BE2C (cell line): Measurements from ENCODE around the gene UGT1A10.
"Not testable (repeated sequence)": the region's sequence is repeated elsewhere in the genome, so short reads cannot be mapped to it uniquely, and the experiment has no call there.

Source experiments
- DNase-seq: peaks from one replicate; pipeline ENCODE4 v3.0.0-alpha.2; 2020
- H3K27me3 ChIP-seq: fragments of 250-450 bp; sonication (Bioruptor Pico); 2 replicates; pipeline ENCODE4 v1.5.1; 2020; ENCODE audit warnings: mild to moderate bottlenecking
- H3K36me3 ChIP-seq: fragments of 250-450 bp; sonication (Bioruptor Pico); 2 replicates; pipeline ENCODE4 v1.5.1; 2020; ENCODE audit warnings: mild to moderate bottlenecking
- H3K4me1 ChIP-seq: fragments of 250-450 bp; sonication (Bioruptor Pico); 2 replicates; pipeline ENCODE4 v1.5.1; 2020
- H3K4me3 ChIP-seq: 2 replicates; pipeline ENCODE4 v1.5.1; 2011; ENCODE audit warnings: low read depth, low read length
- H3K9me3 ChIP-seq: fragments of 250-450 bp; sonication (Bioruptor Pico); 2 replicates; pipeline ENCODE4 v1.5.1; 2020
- CTCF ChIP-seq: IDR thresholded peaks from 2 replicates; pipeline ENCODE4 v1.5.1; 2012; ENCODE audit warnings: mild to moderate bottlenecking, low read depth, low read length

Gene UGT1A10

GRCh38 chr2:233740870-233741269 lies 104.6 kb downstream of the UGT1A10 start:
- no peak for DNase-seq
- H3K9me3 ChIP-seq: no peaks in the 10 kb centered on the region
- H3K4me3 ChIP-seq: no peak overlapping the region
- H3K36me3 ChIP-seq: no peaks in the 10 kb centered on the region
- H3K4me1 ChIP-seq: no peaks in the 10 kb centered on the region
- no peak for TF ChIP-seq CTCF
- H3K27me3 ChIP-seq: peaks cover 15% of the 10 kb centered on the region

DNA sequence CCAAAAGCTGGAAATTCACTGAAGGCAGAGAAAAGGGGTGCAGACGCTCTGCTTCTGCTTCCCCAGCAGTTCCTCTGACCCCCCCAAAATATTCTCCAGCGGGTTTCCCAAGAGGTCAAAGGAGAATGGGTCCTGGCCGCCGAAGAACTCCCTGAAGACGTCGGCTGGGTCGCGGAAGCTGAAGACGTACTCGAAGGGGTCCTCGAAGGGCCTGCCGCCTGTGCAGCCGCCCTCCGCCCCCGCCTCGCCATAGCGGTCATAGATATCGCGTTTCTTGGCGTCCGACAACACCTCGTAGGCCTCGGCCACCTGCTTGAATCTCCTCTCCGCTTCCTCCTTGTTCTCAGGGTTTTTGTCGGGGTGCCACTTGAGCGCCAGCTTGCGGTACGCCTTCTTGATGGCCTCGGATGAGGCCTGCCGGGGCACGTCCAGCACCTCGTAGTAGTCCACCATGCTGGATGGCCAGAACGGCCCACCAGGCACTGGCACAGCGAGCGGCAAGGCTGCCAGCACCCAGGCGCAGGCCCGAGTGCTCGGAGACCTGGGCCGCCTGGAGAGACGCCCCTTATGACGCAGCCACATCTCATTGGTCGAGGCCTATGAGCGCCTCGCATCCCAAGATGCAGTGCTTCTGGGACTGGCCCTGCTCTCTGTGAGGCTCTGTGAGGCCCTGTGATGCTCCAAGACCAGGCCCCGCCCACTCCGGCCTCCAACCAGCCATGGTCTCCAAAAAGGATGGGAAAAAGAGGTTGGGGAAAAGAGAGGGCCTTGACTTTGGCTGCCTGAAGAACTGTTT lies 107.4 kb downstream of the UGT1A10 start:
- Histone ChIP-seq H3K36me3 (no peaks in the 10 kb centered on the region), H3K27me3 (no peaks in the 10 kb centered on the region)

DNA sequence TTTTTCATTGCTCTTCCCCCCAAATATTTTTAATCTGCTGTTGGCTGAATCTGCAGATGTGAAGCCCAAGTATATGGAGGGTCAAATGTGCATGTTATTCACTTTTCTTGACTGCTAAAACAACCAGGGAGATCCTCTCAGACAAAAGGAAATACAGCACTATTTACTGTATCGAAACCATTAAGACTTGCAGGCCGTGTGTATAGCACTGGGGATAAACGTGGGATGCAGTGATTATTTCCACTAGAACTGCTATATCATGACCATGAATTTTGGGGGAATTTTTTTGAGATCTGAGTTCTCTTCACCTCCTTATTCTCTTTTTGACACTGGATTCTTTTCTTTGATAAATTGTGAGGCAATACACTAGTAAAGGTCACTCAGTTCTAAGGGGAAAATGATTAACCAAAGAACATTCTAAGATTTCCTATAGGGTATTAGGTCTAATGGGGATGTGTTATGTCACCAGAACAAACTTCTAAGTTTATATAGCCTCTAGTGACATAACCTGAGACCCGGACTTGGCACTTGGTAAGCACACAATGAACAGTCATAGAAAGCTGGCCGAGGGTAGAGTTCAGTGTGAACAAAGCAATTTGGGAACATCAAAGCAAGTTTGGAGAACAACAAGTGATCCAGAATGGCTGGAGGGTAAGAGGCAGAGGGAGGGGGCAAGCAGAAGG lies 109.0 kb downstream of the UGT1A10 start:
- no peak for TF ChIP-seq CTCF
- no peak for DNase-seq
- H3K36me3 ChIP-seq: no peaks in the 10 kb centered on the region
- no peaks in the 10 kb centered on the region for H3K9me3 ChIP-seq
- no peaks in the 10 kb centered on the region for H3K4me1 ChIP-seq
- no peak overlapping the region for H3K4me3 ChIP-seq
- no peaks in the 10 kb centered on the region; the same call in 1 of the 2 replicates for H3K27me3 ChIP-seq

More for the DNA sequence above, 107.4 kb downstream of the UGT1A10 start:
- Histone ChIP-seq H3K4me3 (no peak overlapping the region), H3K9me3 (no peaks in the 10 kb centered on the region), H3K4me1 (no peaks in the 10 kb centered on the region)
- TF ChIP-seq CTCF: no peak
- DNase-seq: no peak

GRCh38 chr2:233745838-233746237 lies 109.6 kb downstream of the UGT1A10 start:
- not testable (repeated sequence) for H3K9me3 ChIP-seq, H3K36me3 ChIP-seq, H3K4me3 ChIP-seq, H3K4me1 ChIP-seq, H3K27me3 ChIP-seq, DNase-seq

- no peaks in the 10 kb centered on the region; the same call in 1 of the 2 replicates for H3K9me3 ChIP-seq
- no peaks in the 10 kb centered on the region; the same call in 1 of the 2 replicates for H3K27me3 ChIP-seq
- H3K4me3 ChIP-seq: no peak overlapping the region
- H3K36me3 ChIP-seq: no peaks in the 10 kb centered on the region
- no peaks in the 10 kb centered on the region for H3K4me1 ChIP-seq
- TF ChIP-seq CTCF: no peak
- DNase-seq: no peak
Measured at GRCh38 chr2:233746475-233747282, 110.4 kb downstream of the UGT1A10 start.

DNA sequence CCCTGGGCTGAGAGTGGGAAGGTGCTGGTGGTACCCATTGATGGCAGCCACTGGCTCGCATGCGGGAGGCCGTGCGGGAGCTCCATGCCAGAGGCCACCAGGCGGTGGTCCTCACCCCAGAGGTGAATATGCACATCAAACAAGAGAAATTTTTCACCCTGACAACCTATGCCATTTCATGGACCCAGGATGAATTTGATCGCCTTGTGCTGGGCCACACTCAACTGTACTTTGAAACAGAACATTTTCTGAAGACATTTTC lies 111.0 kb downstream of the UGT1A10 start:
- H3K36me3 ChIP-seq: no peaks in the 10 kb centered on the region
- no peak for TF ChIP-seq CTCF
- H3K4me3 ChIP-seq: no peak overlapping the region
- no peaks in the 10 kb centered on the region; the same call in 1 of the 2 replicates for H3K9me3 ChIP-seq
- H3K4me1 ChIP-seq: no peaks in the 10 kb centered on the region
- DNase-seq: no peak
- H3K27me3 ChIP-seq: no peaks in the 10 kb centered on the region; the same call in 1 of the 2 replicates

DNA sequence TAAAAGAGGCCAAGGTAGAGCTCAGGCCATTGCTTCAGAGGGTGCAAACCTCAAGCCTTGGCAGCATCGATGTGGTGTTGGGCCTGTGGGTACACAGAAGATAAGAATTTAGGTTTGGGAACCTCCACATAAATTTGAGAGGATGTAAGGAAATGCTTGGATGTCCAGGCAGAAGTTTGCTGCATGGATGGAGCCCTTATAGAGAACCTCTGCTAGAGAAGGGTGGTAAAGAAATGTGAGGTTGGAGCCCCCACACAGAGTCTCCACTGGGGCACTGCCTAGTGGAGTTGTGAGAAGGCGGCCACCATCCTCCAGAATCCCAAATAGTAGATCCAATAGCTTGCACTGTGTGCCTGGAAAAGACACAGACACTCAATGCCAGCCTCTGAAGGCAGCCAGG lies 114.4 kb downstream of the UGT1A10 start:
- not testable (repeated sequence) for H3K4me1 ChIP-seq, H3K4me3 ChIP-seq

DNA sequence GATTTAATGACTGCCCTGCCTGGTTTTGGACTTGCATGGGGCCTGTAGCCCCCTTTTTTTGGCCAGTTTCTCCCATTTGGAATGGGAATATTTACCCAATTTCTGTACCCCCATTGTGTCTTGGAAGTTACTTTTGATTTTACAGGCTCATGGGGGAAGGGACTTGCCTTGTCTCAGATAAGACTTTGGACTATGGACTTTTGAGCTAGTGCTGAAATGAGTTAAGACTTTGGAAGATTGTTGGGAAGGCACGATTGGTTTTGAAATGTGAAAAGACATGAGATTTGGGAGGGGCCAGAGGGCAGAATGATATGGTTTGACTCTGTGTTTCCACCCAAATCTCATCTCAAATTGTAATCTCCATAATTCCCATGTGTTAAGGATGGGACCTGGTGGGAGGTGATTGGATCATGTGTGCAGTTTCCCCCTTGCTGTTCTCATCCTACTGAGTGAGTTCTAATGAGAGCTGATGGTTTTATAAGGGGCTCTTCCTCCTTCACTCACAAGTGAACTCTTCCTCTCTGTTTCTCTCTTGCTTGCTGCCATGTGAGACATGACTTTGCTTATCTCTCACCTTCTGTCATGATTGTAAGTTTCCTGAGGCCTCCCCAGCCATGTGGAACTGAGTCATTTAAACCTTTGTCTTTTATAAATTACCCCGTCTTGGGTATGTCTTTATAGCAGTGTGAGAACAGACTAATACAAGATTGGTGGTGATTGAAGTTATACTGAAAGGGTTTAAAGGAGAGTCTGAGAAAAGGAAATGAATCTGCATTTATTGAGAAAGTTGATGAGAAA lies 115.2 kb downstream of the UGT1A10 start:
- not testable (repeated sequence) for DNase-seq, H3K27me3 ChIP-seq, H3K4me3 ChIP-seq, H3K4me1 ChIP-seq, H3K36me3 ChIP-seq, H3K9me3 ChIP-seq

More for the DNA sequence above, 114.4 kb downstream of the UGT1A10 start:
- H3K36me3 ChIP-seq, H3K27me3 ChIP-seq, H3K9me3 ChIP-seq, DNase-seq: not testable (repeated sequence)
